Thyroid gland (tissue), 4 donors: ENCODE measurements around the gene NTN3.

ENCODE experiments used
- CTCF ChIP-seq, 6 experiments: fragments of 200-600 bp in 3 of 6; fragments of 450-650 bp in 3 of 6; sonication (generic) in 3 of 6; IDR thresholded peaks; one replicate each; pipeline ENCODE4 v1.5.1; 2016 to 2019; ENCODE audit warnings: antibody characterized with exemption in 6 of 6, mild to moderate bottlenecking in 2 of 6, inconsistent platforms in 1 of 6, moderate library complexity in 1 of 6
- POLR2A ChIP-seq, 2 donors: fragments of 450-650 bp; IDR thresholded peaks; one replicate each; pipeline ENCODE4 v1.6.1; 2017; ENCODE audit warnings: antibody characterized with exemption in 2 of 2, mild to moderate bottlenecking in 2 of 2, moderate library complexity in 1 of 2

DNA sequence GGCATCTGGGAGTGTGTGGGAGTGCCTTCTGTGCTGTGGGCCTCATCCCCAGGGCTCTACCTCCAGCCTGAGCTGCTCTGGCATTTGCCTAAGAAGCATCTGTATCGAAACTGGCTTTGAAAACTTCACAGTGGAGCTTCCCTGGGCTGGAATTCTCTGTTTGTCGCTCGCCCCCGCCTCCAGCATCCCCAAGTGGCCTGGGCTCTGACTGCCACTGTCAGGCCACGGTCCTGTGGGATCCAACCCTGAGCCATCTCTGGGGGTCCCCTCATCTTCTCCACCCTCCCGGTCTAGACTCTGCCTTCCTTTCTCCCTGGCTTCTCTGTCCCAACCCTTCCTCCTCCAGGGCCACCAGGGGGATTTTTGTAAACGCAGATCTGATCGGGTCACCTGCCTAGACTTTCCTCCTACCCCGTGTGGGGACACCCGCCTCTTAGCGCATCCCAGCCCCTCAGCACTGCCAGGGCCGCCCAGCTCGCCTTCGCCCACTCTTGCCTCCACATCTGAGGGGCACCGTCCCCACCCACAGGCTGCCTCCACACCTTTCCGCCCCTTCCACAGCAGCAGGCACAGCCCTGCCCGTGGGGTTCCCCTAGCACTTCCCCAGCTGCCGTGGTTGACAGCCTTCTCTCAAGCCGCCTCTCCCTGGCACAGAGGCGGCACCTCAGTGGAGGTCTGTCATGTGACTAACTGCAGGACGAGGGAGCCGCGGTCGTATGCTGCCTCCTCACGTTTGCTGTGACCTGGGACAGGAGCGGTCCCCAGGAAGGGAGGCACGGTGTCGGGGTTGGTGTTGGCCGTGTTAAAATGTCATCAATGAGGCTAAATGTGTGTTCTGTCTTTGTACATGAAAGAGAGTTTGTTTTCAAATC, 15.8 kb downstream of the NTN3 start:
- TF ChIP-seq CTCF (IDR thresholded peaks at IDR 0.05) (peak in 4 of 6 experiments; percentile 55 to 76 (median 65)), POLR2A (IDR thresholded peaks at IDR 0.05) (peak in 1 of 2 donors; percentile 16)
